HepG2 (cell line): ENCODE data around the gene SCN4B. TPM values are rescaled to one million over a fixed set of nuclear protein-coding genes. Genes with fewer than 3 reads are reported as not detected.

Source experiments
- AGO2 ChIP-seq: fragments of 200-400 bp; formaldehyde crosslinking; optimal IDR thresholded peaks from 2 replicates; pipeline ENCODE3; 2017; ENCODE audit warnings: mild to moderate bottlenecking, low read depth, low read length, moderate library complexity
- BRD4 ChIP-seq: sonication (generic); formaldehyde crosslinking; IDR thresholded peaks from 2 replicates; pipeline ENCODE4 v1.4.0; 2020; ENCODE audit warnings: missing genetic modification reagents
- DNMT1 ChIP-seq: sonication (generic); formaldehyde crosslinking; IDR thresholded peaks from 2 replicates; pipeline ENCODE4 v1.5.1; 2020; ENCODE audit warnings: mild to moderate bottlenecking, missing genetic modification reagents
- ETV5 ChIP-seq: IDR thresholded peaks from 2 replicates; pipeline ENCODE4 v1.6.1; 2018; ENCODE audit warnings: missing biosample characterization, missing genetic modification reagents, inconsistent platforms, borderline replicate concordance
- FOXK1 ChIP-seq: sonication (generic); formaldehyde crosslinking; IDR thresholded peaks from 2 replicates; pipeline ENCODE4 v1.4.0; 2020; ENCODE audit warnings: low read depth, missing genetic modification reagents, borderline replicate concordance
- MAFF ChIP-seq: IDR thresholded peaks from 2 replicates; pipeline ENCODE4 v1.6.1; 2011; ENCODE audit warnings: low read depth, low read length, improper control_type of control experiment
- MIXL1 ChIP-seq: IDR thresholded peaks from 2 replicates; pipeline ENCODE4 v1.6.1; 2016
- MTA3 ChIP-seq: sonication (generic); formaldehyde crosslinking; IDR thresholded peaks from 2 replicates; pipeline ENCODE4 v1.4.0; 2020; ENCODE audit warnings: missing genetic modification reagents
- NFATC3 ChIP-seq: sonication (generic); formaldehyde crosslinking; IDR thresholded peaks from 2 replicates; pipeline ENCODE4 v1.5.1; 2020; ENCODE audit warnings: mild to moderate bottlenecking, missing genetic modification reagents
- NFKBIZ ChIP-seq: IDR thresholded peaks from 2 replicates; pipeline ENCODE4 v1.6.1; 2018; ENCODE audit warnings: missing genetic modification reagents, missing compliant biosample characterization
- RBAK ChIP-seq: sonication (generic); formaldehyde crosslinking; IDR thresholded peaks from 2 replicates; pipeline ENCODE4 v1.5.1; 2020; ENCODE audit warnings: mild to moderate bottlenecking, missing genetic modification reagents
- RXRB ChIP-seq: IDR thresholded peaks from 2 replicates; pipeline ENCODE4 v1.6.1; 2016; ENCODE audit warnings: borderline replicate concordance, missing genetic modification reagents, missing compliant biosample characterization
- SALL1 ChIP-seq: sonication (generic); formaldehyde crosslinking; IDR thresholded peaks from 2 replicates; pipeline ENCODE4 v1.8.0; 2022; ENCODE audit warnings: mild to moderate bottlenecking, missing genetic modification reagents
- SPEN ChIP-seq: sonication (generic); formaldehyde crosslinking; IDR thresholded peaks from 2 replicates; pipeline ENCODE4 v1.5.1; 2020; ENCODE audit warnings: low read depth, mild to moderate bottlenecking, missing genetic modification reagents
- SRY ChIP-seq: sonication (generic); formaldehyde crosslinking; IDR thresholded peaks from 2 replicates; pipeline ENCODE4 v1.8.0; 2022; ENCODE audit warnings: mild to moderate bottlenecking, missing genetic modification reagents
- TBX2 ChIP-seq: sonication (generic); formaldehyde crosslinking; IDR thresholded peaks from 2 replicates; pipeline ENCODE4 v1.5.0; 2020; ENCODE audit warnings: missing genetic modification reagents, mild to moderate bottlenecking, borderline replicate concordance
- TBX3 ChIP-seq: fragments of 450-650 bp; IDR thresholded peaks from 2 replicates; pipeline ENCODE4 v1.6.1; 2017; ENCODE audit warnings: antibody characterized with exemption, mild to moderate bottlenecking, inconsistent platforms, borderline replicate concordance
- ZFP36L2 ChIP-seq: sonication (generic); formaldehyde crosslinking; IDR thresholded peaks from 2 replicates; pipeline ENCODE4 v1.4.0; 2020; ENCODE audit warnings: missing genetic modification reagents
- ZNF30 ChIP-seq: sonication (generic); formaldehyde crosslinking; IDR thresholded peaks from 2 replicates; pipeline ENCODE4 v1.5.0; 2020; ENCODE audit warnings: mild to moderate bottlenecking, missing genetic modification reagents
- ZNF329 ChIP-seq: sonication (generic); formaldehyde crosslinking; IDR thresholded peaks from 2 replicates; pipeline ENCODE4 v1.9.0; 2021; ENCODE audit warnings: low read depth, mild to moderate bottlenecking, missing genetic modification reagents
- ZNF335 ChIP-seq: sonication (generic); formaldehyde crosslinking; IDR thresholded peaks from 2 replicates; pipeline ENCODE4 v1.4.0; 2020; ENCODE audit warnings: missing genetic modification reagents
- ZNF354B ChIP-seq: sonication (generic); formaldehyde crosslinking; IDR thresholded peaks from 2 replicates; pipeline ENCODE4 v1.8.0; 2022; ENCODE audit warnings: mild to moderate bottlenecking, missing genetic modification reagents
- ZNF441 ChIP-seq: sonication (generic); formaldehyde crosslinking; IDR thresholded peaks from 2 replicates; pipeline ENCODE4 v1.7.0; 2021; ENCODE audit warnings: missing genetic modification reagents, borderline replicate concordance
- ZNF562 ChIP-seq: sonication (generic); formaldehyde crosslinking; IDR thresholded peaks from 2 replicates; pipeline ENCODE4 v1.8.0; 2022; ENCODE audit warnings: missing genetic modification reagents, borderline replicate concordance
- polyA plus RNA-seq, 8 experiments: library from polyadenylated mRNA; depleted of rRNA in 3 of 8; stranded (reverse) in 7 of 8; unstranded in 1 of 8; fragments of >200 nt; fragmentation: Illumina TruSeq in 4 of 8; extraction: Trizol in 4 of 8; gene quantifications; 2 replicates each; pipeline versions ENCODE4 v1.2.1 to v1.2.3, GENCODE V29; 2011 to 2016; ENCODE audit warnings: low read depth in 4 of 8, missing spikeins in 1 of 8, mixed read lengths in 1 of 8; ENCODE audit not compliant: insufficient read depth in 1 of 8
- total RNA-seq, 5 experiments: library from RNA; depleted of rRNA; stranded (reverse); fragments of >200 nt; fragmentation: Illumina TruSeq; extraction: Trizol; gene quantifications; 2 replicates each; pipeline ENCODE4 v1.2.3, GENCODE V29; 2016; ENCODE audit warnings: low read depth in 1 of 5
- TF ChIP-seq, protein P1 (sequence below): sonication (generic); formaldehyde crosslinking; IDR thresholded peaks from 2 replicates; pipeline ENCODE4 v1.4.0; 2020; ENCODE audit warnings: mild to moderate bottlenecking, missing genetic modification reagents
- TF ChIP-seq, protein P2 (sequence below): sonication (generic); formaldehyde crosslinking; IDR thresholded peaks from 2 replicates; pipeline ENCODE4 v1.8.1; 2022; ENCODE audit warnings: low read depth, mild to moderate bottlenecking, missing genetic modification reagents
- TF ChIP-seq, protein P3 (sequence below): sonication (generic); formaldehyde crosslinking; IDR thresholded peaks from 2 replicates; pipeline ENCODE4 v1.5.0; 2020; ENCODE audit warnings: missing genetic modification reagents

The SCN4B gene
- total and polyA plus RNA-seq, 2 of the 13 experiments (the other 11 are each of a cell fraction or from before 2014, with no cell fraction given): 0.04 to 0.29 TPM

DNA sequence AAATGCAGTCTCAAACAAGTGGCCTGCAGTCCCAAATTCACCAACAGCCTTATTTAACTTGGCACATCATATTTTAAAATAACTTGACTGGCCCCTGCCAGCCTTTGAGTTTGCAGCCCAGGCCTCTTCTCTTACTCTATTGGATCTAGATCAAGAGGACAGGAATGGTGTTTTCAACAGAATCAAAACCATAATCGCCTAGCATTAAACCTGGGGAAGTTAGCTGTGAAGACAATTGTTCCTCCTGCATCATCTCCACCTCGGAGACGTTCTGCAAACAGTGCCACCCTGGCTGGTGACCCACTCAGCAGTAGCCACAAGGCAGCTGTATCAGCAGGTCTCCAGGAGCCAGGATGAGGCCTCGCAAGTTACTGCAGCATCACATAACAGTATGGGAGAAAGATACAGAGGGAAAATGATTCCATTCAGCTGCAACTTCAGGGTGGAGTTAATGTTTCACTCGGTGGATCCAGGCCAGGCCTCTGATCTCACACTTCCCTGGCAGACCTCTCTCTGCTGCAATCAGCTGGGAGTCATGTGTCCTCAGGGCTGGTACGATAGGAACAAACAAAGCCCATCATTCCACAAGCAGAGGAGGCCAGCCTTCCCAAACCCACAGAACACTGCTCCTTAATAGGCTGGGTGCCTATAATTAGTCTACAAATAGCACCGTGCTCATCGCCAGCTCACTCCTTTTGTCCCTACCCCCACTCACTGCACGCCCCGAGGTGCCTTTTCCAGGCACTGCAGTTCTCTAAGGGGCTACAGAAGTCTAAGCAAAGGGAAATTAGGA, 42.4 kb upstream of the SCN4B start (continued):
- TF ChIP-seq FOXK1 (CRISPR knock-in tag) (peak; percentile 80; the same call in 1 of the 2 replicates), ZFP36L2 (no peak), NFATC3 (CRISPR knock-in tag) (no peak), TBX3 (peak; percentile 64; the same call in 1 of the 2 replicates), AGO2 (no peak), TBX2 (CRISPR knock-in tag) (peak; percentile 97), DNMT1 (no peak), RBAK (CRISPR knock-in tag) (no peak), ZNF441 (CRISPR knock-in tag) (peak; percentile 88), ETV5 (CRISPR knock-in tag) (peak; percentile 72; the same call in 1 of the 2 replicates), SPEN (CRISPR knock-in tag) (peak; percentile 74), ZNF562 (no peak), SRY (CRISPR knock-in tag) (no peak), ZNF335 (CRISPR knock-in tag) (no peak), ZNF354B (CRISPR knock-in tag) (no peak), RXRB (CRISPR knock-in tag) (peak; percentile 86), BRD4 (CRISPR knock-in tag) (no peak), SALL1 (peak; percentile 95), NFKBIZ (CRISPR knock-in tag) (0 out of 2 replicates have a peak, but pooled peaks have one; percentile 49), MIXL1 (CRISPR knock-in tag) (peak; percentile 83; the same call in 1 of the 2 replicates), ZNF30 (CRISPR knock-in tag) (no peak), MTA3 (CRISPR knock-in tag) (no peak), ZNF329 (CRISPR knock-in tag) (no peak), MAFF (0 out of 2 replicates have a peak, but pooled peaks have one; percentile 3)
- TF ChIP-seq, protein P1, sequence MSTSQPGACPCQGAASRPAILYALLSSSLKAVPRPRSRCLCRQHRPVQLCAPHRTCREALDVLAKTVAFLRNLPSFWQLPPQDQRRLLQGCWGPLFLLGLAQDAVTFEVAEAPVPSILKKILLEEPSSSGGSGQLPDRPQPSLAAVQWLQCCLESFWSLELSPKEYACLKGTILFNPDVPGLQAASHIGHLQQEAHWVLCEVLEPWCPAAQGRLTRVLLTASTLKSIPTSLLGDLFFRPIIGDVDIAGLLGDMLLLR (CRISPR knock-in tag): no peak
- TF ChIP-seq, protein P2, sequence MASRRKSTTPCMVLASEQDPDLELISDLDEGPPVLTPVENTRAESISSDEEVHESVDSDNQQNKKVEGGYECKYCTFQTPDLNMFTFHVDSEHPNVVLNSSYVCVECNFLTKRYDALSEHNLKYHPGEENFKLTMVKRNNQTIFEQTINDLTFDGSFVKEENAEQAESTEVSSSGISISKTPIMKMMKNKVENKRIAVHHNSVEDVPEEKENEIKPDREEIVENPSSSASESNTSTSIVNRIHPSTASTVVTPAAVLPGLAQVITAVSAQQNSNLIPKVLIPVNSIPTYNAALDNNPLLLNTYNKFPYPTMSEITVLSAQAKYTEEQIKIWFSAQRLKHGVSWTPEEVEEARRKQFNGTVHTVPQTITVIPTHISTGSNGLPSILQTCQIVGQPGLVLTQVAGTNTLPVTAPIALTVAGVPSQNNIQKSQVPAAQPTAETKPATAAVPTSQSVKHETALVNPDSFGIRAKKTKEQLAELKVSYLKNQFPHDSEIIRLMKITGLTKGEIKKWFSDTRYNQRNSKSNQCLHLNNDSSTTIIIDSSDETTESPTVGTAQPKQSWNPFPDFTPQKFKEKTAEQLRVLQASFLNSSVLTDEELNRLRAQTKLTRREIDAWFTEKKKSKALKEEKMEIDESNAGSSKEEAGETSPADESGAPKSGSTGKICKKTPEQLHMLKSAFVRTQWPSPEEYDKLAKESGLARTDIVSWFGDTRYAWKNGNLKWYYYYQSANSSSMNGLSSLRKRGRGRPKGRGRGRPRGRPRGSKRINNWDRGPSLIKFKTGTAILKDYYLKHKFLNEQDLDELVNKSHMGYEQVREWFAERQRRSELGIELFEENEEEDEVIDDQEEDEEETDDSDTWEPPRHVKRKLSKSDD (CRISPR knock-in tag): peak; percentile 50; the same call in 1 of the 2 replicates
- TF ChIP-seq, protein P3, sequence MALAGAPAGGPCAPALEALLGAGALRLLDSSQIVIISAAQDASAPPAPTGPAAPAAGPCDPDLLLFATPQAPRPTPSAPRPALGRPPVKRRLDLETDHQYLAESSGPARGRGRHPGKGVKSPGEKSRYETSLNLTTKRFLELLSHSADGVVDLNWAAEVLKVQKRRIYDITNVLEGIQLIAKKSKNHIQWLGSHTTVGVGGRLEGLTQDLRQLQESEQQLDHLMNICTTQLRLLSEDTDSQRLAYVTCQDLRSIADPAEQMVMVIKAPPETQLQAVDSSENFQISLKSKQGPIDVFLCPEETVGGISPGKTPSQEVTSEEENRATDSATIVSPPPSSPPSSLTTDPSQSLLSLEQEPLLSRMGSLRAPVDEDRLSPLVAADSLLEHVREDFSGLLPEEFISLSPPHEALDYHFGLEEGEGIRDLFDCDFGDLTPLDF (CRISPR knock-in tag): no peak
